Mucosa of descending colon (tissue), 3 donors: ENCODE results near the gene RASAL1. TPM values are rescaled to one million over a fixed set of nuclear protein-coding genes. Genes with fewer than 3 reads are reported as not detected.

Experiments
- ATAC-seq: fragments of 200-7000 bp; cut with Tn5 transposase; one replicate; pipeline ENCODE4 v1.9.1; 2020; ENCODE audit warnings: mild to moderate bottlenecking, moderate library complexity
- DNase-seq, 3 donors: peaks; one replicate each; pipeline ENCODE4 v3.0.0-alpha.2; 2020
- H3K36me3 ChIP-seq: fragments of 200-600 bp; one replicate; pipeline ENCODE4 v1.8.0; 2021; ENCODE audit warnings: low read depth, mild to moderate bottlenecking
- H3K4me1 ChIP-seq: fragments of 200-600 bp; one replicate; pipeline ENCODE4 v1.8.0; 2021; ENCODE audit warnings: low read depth, mild to moderate bottlenecking
- H3K4me3 ChIP-seq: fragments of 200-600 bp; one replicate; pipeline ENCODE4 v1.8.0; 2021; ENCODE audit warnings: mild to moderate bottlenecking
- H3K9me3 ChIP-seq: fragments of 200-600 bp; one replicate; pipeline ENCODE4 v1.8.0; 2021; ENCODE audit warnings: mild to moderate bottlenecking
- CTCF ChIP-seq: fragments of 200-600 bp; IDR thresholded peaks from one replicate; pipeline ENCODE4 v1.8.0; 2022; ENCODE audit warnings: antibody characterized with exemption, mild to moderate bottlenecking
- intact Hi-C, 2 donors: fragments of 100-400 bp; cut with DNase I in 1 of 2; cut with micrococcal nuclease in 1 of 2; formaldehyde crosslinking; loops; one replicate each; pipeline versions ENCODE4 v1.11.0 to v1.11.1; 2022; cut with DNase I, micrococcal nuclease
- total RNA-seq, 3 donors: library from RNA; stranded (reverse); fragmentation: NEBNext Ultra II Directional in 2 of 3; extraction: Animal tissue kit (Norgen Biotek cat#: 25700) in 2 of 3; gene quantifications; one replicate each; pipeline versions ENCODE4 v1.2.1 to v1.2.4, GENCODE V29; 2021 to 2023
- donor health status: DM: no; HTN: no; CAD: no; lungs with moderate emphysema.
- donor health status: DM: no; HTN: no; CAD: no.
- donor health status: DM: no; HTN: yes; CAD: no.

The RASAL1 gene
- total RNA-seq, 3 donors from 2014 or later: 3.3 to 7.9 (median 6.5) TPM

GRCh38 chr12:113149361-113150150, 14.0 kb upstream of the RASAL1 start, which contains the start of gene CFAP73:
Gene CFAP73 (plus strand): TSS chr12:113149724. CDS start chr12:113149858, 134 bp downstream.
- DNase-seq (peak; percentile 71 to 75 (median 74)), ATAC-seq (peak; percentile 71)
- no peaks in the 10 kb centered on the region for H3K36me3 ChIP-seq
- intact Hi-C loops: loop anchor here (5.0 to 10.0 kb wide), 2 partner anchors 95 to 102 kb away; partner anchors contain the start of gene DTX1 (in 1 of the 2)
- peaks cover 19% of the 10 kb centered on the region for H3K4me1 ChIP-seq
- TF ChIP-seq CTCF: no peak
- H3K4me3 ChIP-seq: no peak within 1 kb of the TSS
- peaks cover 10% of the 10 kb centered on the region for H3K9me3 ChIP-seq

GRCh38 chr12:113146999-113147398, 11.4 kb upstream of the RASAL1 start:
- no peak overlapping the region for H3K4me3 ChIP-seq
- intact Hi-C loops: no loop called here
- no peaks in the 10 kb centered on the region for H3K4me1 ChIP-seq
- no peaks in the 10 kb centered on the region for H3K36me3 ChIP-seq
- no peak for ATAC-seq
- DNase-seq: no peak
- H3K9me3 ChIP-seq: peaks cover 10% of the 10 kb centered on the region
- no peak for TF ChIP-seq CTCF

GRCh38 chr12:113145720-113146551, 10.4 kb upstream of the RASAL1 start:
- no peak for DNase-seq
- no peak for TF ChIP-seq CTCF
- Histone ChIP-seq H3K9me3 (peaks cover 10% of the 10 kb centered on the region), H3K4me1 (peaks cover 4% of the 10 kb centered on the region), H3K36me3 (no peaks in the 10 kb centered on the region), H3K4me3 (no peak overlapping the region)
- intact Hi-C loops: no loop called here
- no peak for ATAC-seq

GRCh38 chr12:113144806-113145205, 9.2 kb upstream of the RASAL1 start:
- no peak for TF ChIP-seq CTCF
- Histone ChIP-seq H3K9me3 (peaks cover 10% of the 10 kb centered on the region), H3K4me3 (no peak overlapping the region), H3K36me3 (no peaks in the 10 kb centered on the region), H3K4me1 (peaks cover 4% of the 10 kb centered on the region)
- intact Hi-C loops: no loop called here
- no peak for ATAC-seq
- DNase-seq: no peak

- no peak for DNase-seq
- Histone ChIP-seq H3K4me3 (no peak overlapping the region), H3K9me3 (peaks cover 10% of the 10 kb centered on the region), H3K4me1 (peaks cover 4% of the 10 kb centered on the region), H3K36me3 (no peaks in the 10 kb centered on the region)
- no peak for ATAC-seq
- no peak for TF ChIP-seq CTCF
- intact Hi-C loops: no loop called here
These were observed 8.4 kb upstream of the RASAL1 start for GRCh38 chr12:113143959-113144358.
